ENCODE results near the gene TMEM88. TPM values are rescaled to one million over a fixed set of nuclear protein-coding genes. Genes with fewer than 3 reads are reported as not detected.

Gene TMEM88
- total RNA-seq, 1 donor from 2014 or later: 26.3 TPM

- peak overlapping the region; percentile 99 for H3K27ac ChIP-seq
- no peaks in the 10 kb centered on the region for H3K9me3 ChIP-seq
- DNase-seq (ENCODE audit: extremely low spot score in 2 of 2): peak in 1 of 2 donors; percentile 94
- H3K36me3 ChIP-seq: peaks cover 0 to 12% of the 10 kb centered on the region in 2 donors
- TF ChIP-seq POLR2AphosphoS5 (IDR thresholded peaks at IDR 0.05; ENCODE audit: insufficient read depth in 1 of 2, low read depth in 1 of 2) (peak; percentile 47 to 84), POLR2A (IDR thresholded peaks at IDR 0.05) (no peak), CTCF (IDR thresholded peaks at IDR 0.05) (no peak)
- no peaks in the 10 kb centered on the region for H3K27me3 ChIP-seq
- intact Hi-C loops (cut with DNase I): loop anchor here (5.0 kb wide), 1 partner anchor 265 kb away; the partner anchor contains the start of gene CD68
- H3K4me1 ChIP-seq: peaks cover 80% of the 10 kb centered on the region
- H3K4me3 ChIP-seq: peak overlapping the region; percentile 58 to 69
Observed at GRCh38 chr17:7841915-7842379, 12.9 kb upstream of the TMEM88 start.

DNA sequence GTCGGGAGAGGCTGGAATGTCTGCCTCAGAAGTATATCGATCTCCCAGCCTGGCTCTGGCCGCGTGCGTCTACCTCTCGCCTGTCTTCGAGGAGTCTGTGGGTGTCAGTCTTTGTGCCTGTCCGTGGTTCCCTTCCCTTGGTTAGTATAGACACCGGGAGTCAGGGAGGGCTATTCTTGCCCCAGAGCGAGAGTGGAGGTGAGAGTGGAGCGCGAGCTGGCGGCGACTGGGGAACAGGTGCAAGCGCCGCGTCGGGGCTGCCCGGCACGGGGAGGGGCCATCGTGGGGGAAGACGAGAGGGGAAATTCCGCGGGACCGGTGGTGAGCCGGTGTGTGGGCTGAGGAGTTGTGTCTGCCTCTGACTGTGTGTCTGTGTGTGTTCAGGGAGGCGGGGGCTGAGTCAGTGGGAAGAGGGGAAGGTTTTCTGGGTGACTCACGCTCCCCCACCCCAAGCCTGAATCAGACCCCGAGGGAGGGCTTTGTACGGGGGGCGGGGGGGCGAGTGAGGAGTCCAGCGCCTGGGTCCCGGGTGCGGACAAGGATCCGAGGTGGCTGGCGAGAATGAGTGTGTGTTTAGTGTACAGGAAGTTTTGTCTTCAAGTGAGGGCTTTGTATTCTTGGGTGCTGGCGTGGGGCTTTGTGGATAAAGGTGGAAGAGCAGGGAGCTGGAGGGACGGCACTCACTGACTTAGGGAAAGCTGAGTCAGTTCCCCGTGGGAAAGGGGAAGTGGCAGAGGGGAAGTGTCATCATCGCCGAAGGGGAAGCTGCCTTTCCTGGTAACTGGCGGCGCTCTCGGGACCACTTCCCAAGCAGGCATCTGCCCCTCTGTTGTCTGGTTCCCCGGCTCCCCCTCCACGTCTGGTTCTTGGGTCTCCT, 12.2 kb upstream of the TMEM88 start:
- Histone ChIP-seq H3K27me3 (no peaks in the 10 kb centered on the region), H3K27ac (peak overlapping the region; percentile 99), H3K9me3 (no peaks in the 10 kb centered on the region), H3K36me3 (peaks cover 0 to 18% of the 10 kb centered on the region in 2 donors), H3K4me1 (peaks cover 73% of the 10 kb centered on the region), H3K4me3 (peak overlapping the region; percentile 58 to 69)
- TF ChIP-seq POLR2AphosphoS5 (IDR thresholded peaks at IDR 0.05; ENCODE audit: insufficient read depth in 1 of 2, low read depth in 1 of 2) (peak; percentile 54 to 64), POLR2A (IDR thresholded peaks at IDR 0.05) (peak in 1 of 2 donors; percentile 33), CTCF (IDR thresholded peaks at IDR 0.05) (no peak)
- intact Hi-C loops (cut with DNase I): loop anchor here (1.0 to 5.0 kb wide), 2 partner anchors 33 to 265 kb away; partner anchors contain the start of gene CD68
- peak in 1 of 2 donors; percentile 96 for DNase-seq (ENCODE audit: extremely low spot score in 2 of 2)

GRCh38 chr17:7843257-7843535, 11.7 kb upstream of the TMEM88 start:
- DNase-seq (ENCODE audit: extremely low spot score in 2 of 2): peak in 1 of 2 donors; percentile 94

GRCh38 chr17:7843536-7844291, 11.2 kb upstream of the TMEM88 start:
- no peaks in the 10 kb centered on the region for H3K27me3 ChIP-seq
- TF ChIP-seq POLR2AphosphoS5 (IDR thresholded peaks at IDR 0.05; ENCODE audit: insufficient read depth in 1 of 2, low read depth in 1 of 2) (peak in 1 of 2 donors; percentile 57), POLR2A (IDR thresholded peaks at IDR 0.05) (no peak)
- DNase-seq (ENCODE audit: extremely low spot score in 2 of 2): peak in 1 of 2 donors; percentile 95
- peak overlapping the region; percentile 99 for H3K27ac ChIP-seq
- peaks cover 62% of the 10 kb centered on the region for H3K4me1 ChIP-seq
- intact Hi-C loops (cut with DNase I): loop anchor here (1.0 to 5.0 kb wide), 2 partner anchors 34 to 266 kb away; partner anchors contain the start of gene CD68
- H3K36me3 ChIP-seq: peaks cover 0 to 29% of the 10 kb centered on the region in 2 donors
- H3K9me3 ChIP-seq: no peaks in the 10 kb centered on the region
- H3K4me3 ChIP-seq: peak overlapping the region; percentile 58 to 69

More at GRCh38 chr17:7843257-7843535, 11.7 kb upstream of the TMEM88 start:
- TF ChIP-seq POLR2A (IDR thresholded peaks at IDR 0.05) (no peak), POLR2AphosphoS5 (IDR thresholded peaks at IDR 0.05; ENCODE audit: insufficient read depth in 1 of 2, low read depth in 1 of 2) (peak in 1 of 2 donors; percentile 69), CTCF (IDR thresholded peaks at IDR 0.05) (no peak)
- peak overlapping the region; percentile 58 to 69 for H3K4me3 ChIP-seq
- intact Hi-C loops (cut with DNase I): loop anchor here (1.0 to 5.0 kb wide), 2 partner anchors 34 to 266 kb away; partner anchors contain the start of gene CD68
- peaks cover 0 to 24% of the 10 kb centered on the region in 2 donors for H3K36me3 ChIP-seq
- no peaks in the 10 kb centered on the region for H3K9me3 ChIP-seq
- H3K4me1 ChIP-seq: peaks cover 68% of the 10 kb centered on the region
- peak overlapping the region; percentile 99 for H3K27ac ChIP-seq
- no peaks in the 10 kb centered on the region for H3K27me3 ChIP-seq
